Measurements from ENCODE around the gene C14orf180. TPM values are rescaled to one million over a fixed set of nuclear protein-coding genes. Genes with fewer than 3 reads are reported as not detected.

The C14orf180 gene
- total RNA-seq, 1 donor from 2014 or later: not detected

DNA sequence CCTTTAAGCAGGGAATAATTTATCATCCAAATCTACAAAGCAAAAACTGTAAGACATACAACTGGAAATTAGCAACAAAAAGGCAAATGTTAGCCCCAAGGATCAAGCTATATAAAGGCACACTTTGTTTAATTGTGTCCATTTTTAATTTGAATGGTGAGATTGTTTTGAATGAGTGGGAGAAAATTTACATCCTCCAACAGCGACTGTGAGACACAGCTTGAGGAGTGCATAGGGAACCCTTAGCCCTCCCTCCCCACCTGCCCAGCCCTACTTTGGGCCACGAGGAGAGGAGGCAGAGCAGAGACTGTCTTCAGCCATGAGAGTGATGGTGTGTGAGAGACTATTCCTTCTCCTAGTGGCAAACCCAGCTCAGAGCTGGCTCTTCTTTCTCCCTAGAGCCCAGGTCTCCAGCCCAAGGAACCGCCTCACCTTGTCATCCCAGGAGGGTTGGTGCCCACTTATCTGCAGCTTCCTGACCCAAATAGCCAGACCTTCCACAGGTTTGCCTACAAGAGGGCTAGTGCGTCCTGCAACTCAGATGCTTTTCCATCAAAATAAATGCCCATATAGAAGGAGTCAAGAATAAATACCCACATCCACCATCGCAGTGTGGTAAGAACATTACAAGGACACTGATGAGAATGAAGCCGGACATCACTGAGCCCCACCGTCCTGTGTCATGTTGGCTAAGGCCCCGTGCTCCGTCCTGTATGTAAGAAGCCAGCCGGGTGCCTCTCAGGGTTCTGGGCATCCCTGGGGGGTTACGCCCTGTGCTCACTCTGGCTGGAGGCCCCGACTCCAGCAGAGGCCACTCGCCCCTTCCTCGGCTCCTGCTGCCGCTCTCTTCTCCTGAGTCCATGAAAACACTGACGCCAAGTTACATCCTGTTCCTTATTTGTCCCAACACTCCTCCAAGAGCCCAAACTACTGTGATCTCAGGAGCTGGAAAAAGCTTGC is 36.4 kb upstream of the C14orf180 start:
- no peak overlapping the region for H3K4me3 ChIP-seq (ENCODE audit: insufficient read depth, low read depth, low read length)
- no peaks in the 10 kb centered on the region for H3K9me3 Mint-ChIP-seq (ENCODE audit: unreplicated experiment)
- H3K27me3 Mint-ChIP-seq (ENCODE audit: low read depth, unreplicated experiment): peaks cover 31% of the 10 kb centered on the region
- no peaks in the 10 kb centered on the region for H3K79me2 ChIP-seq (ENCODE audit: insufficient read depth, low read length)
- H3K4me1 Mint-ChIP-seq (ENCODE audit: low read depth, unreplicated experiment): no peaks in the 10 kb centered on the region
- TF ChIP-seq, protein P1, sequence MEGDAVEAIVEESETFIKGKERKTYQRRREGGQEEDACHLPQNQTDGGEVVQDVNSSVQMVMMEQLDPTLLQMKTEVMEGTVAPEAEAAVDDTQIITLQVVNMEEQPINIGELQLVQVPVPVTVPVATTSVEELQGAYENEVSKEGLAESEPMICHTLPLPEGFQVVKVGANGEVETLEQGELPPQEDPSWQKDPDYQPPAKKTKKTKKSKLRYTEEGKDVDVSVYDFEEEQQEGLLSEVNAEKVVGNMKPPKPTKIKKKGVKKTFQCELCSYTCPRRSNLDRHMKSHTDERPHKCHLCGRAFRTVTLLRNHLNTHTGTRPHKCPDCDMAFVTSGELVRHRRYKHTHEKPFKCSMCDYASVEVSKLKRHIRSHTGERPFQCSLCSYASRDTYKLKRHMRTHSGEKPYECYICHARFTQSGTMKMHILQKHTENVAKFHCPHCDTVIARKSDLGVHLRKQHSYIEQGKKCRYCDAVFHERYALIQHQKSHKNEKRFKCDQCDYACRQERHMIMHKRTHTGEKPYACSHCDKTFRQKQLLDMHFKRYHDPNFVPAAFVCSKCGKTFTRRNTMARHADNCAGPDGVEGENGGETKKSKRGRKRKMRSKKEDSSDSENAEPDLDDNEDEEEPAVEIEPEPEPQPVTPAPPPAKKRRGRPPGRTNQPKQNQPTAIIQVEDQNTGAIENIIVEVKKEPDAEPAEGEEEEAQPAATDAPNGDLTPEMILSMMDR (IDR thresholded peaks at IDR 0.05; ENCODE audit: insufficient read depth, low read depth, low read length): no peak
- TF ChIP-seq EZH2 (IDR thresholded peaks at IDR 0.05; ENCODE audit: insufficient read depth, low read length): no peak
- H3K36me3 ChIP-seq (ENCODE audit: insufficient read depth, low read length): no peaks in the 10 kb centered on the region
- H3K9me3 ChIP-seq (ENCODE audit: insufficient read depth, low read depth, low read length): no peaks in the 10 kb centered on the region
- DNase-seq (ENCODE audit: low read depth) (no peak), FAIRE-seq (no peak)
- H3K27ac ChIP-seq (ENCODE audit: low read depth, low read length): no peak overlapping the region
- H3K4me3 Mint-ChIP-seq (ENCODE audit: unreplicated experiment): no peak overlapping the region
- H3K4me2 ChIP-seq (ENCODE audit: low read length): no peak overlapping the region
- no peak overlapping the region for H3K9ac ChIP-seq (ENCODE audit: low read length)
- peaks cover 6% of the 10 kb centered on the region for H3K27me3 ChIP-seq (ENCODE audit: insufficient read depth, low read length)
- no peak overlapping the region for H3K27ac Mint-ChIP-seq (ENCODE audit: unreplicated experiment)
- H4K20me1 ChIP-seq (ENCODE audit: insufficient read depth, low read length): no peaks in the 10 kb centered on the region
- no peaks in the 10 kb centered on the region for H3K4me1 ChIP-seq (ENCODE audit: insufficient read depth, low read length)
- H3K36me3 Mint-ChIP-seq (ENCODE audit: low read depth, unreplicated experiment): no peaks in the 10 kb centered on the region
- H2AFZ ChIP-seq (ENCODE audit: low read depth, low read length): no peak overlapping the region

DNA sequence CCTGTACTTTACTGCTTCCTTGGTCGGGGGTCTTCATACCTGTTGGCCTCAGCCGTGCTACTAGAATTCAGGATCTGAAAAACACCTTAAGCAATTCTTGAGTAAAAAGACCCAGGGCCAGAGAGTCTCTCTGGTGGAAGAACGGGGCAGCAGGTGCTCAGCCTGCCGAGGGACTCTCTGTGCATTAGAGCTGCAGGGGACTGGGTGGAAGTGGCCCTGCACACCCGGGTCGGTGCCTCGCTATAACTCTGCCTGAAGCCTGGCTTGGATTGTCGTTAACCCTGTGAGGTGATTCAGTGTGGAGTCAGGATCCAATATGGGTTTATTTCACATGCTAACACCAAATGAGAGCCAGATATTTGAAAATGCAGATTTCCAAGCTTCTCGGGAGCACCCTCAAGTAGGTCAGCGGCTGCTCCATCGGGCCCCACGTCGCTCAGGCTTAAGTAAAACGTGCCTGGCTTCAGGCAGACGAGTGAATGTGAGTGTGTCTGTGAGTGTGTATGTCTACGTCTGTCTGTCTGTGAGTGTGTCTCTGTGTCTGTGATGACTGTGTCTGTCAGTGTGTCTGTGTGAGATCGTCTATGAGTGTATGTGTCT is 35.1 kb upstream of the C14orf180 start:
- H3K4me3 Mint-ChIP-seq (ENCODE audit: unreplicated experiment): no peak overlapping the region
- FAIRE-seq: no peak

More for the DNA sequence above, 35.1 kb upstream of the C14orf180 start:
- H3K27me3 Mint-ChIP-seq (ENCODE audit: low read depth, unreplicated experiment): peaks cover 34% of the 10 kb centered on the region
- Histone ChIP-seq H2AFZ (ENCODE audit: low read depth, low read length) (no peak overlapping the region), H3K4me3 (ENCODE audit: insufficient read depth, low read depth, low read length) (no peak overlapping the region), H4K20me1 (ENCODE audit: insufficient read depth, low read length) (no peaks in the 10 kb centered on the region), H3K27me3 (ENCODE audit: insufficient read depth, low read length) (peaks cover 6% of the 10 kb centered on the region), H3K4me2 (ENCODE audit: low read length) (no peak overlapping the region), H3K4me1 (ENCODE audit: insufficient read depth, low read length) (no peaks in the 10 kb centered on the region), H3K9me3 (ENCODE audit: insufficient read depth, low read depth, low read length) (no peaks in the 10 kb centered on the region), H3K36me3 (ENCODE audit: insufficient read depth, low read length) (no peaks in the 10 kb centered on the region), H3K79me2 (ENCODE audit: insufficient read depth, low read length) (no peaks in the 10 kb centered on the region), H3K9ac (ENCODE audit: low read length) (no peak overlapping the region), H3K27ac (ENCODE audit: low read depth, low read length) (no peak overlapping the region)
- no peaks in the 10 kb centered on the region for H3K9me3 Mint-ChIP-seq (ENCODE audit: unreplicated experiment)
- H3K27ac Mint-ChIP-seq (ENCODE audit: unreplicated experiment): no peak overlapping the region
- no peaks in the 10 kb centered on the region for H3K4me1 Mint-ChIP-seq (ENCODE audit: low read depth, unreplicated experiment)
- DNase-seq (ENCODE audit: low read depth): no peak
- TF ChIP-seq, protein P1 (IDR thresholded peaks at IDR 0.05; ENCODE audit: insufficient read depth, low read depth, low read length): no peak
- no peak for TF ChIP-seq EZH2 (IDR thresholded peaks at IDR 0.05; ENCODE audit: insufficient read depth, low read length)
- no peaks in the 10 kb centered on the region for H3K36me3 Mint-ChIP-seq (ENCODE audit: low read depth, unreplicated experiment)

All from astrocyte (in vitro differentiated cells and primary cell).